ENCODE measurements around the gene USP31. TPM values are rescaled to one million over a fixed set of nuclear protein-coding genes. Genes with fewer than 3 reads are reported as not detected.

USP31 gene
- total RNA-seq, 1 experiment from 2014 or later: 11.3 TPM

DNA sequence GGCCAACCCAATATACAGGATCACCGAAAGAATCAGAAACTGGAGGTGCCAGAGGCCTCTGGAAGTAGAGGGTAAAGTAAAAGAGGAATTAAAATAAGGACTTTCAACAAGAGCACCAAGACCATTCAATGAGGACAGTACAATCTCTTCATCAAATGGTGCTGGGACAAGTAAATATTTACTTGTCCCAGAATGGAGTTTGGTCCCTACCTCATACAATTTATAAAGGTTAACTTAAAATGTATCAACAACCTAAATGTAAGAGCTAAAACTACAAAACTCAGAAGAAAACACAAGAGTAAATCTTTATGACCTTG is 56.5 kb downstream of the USP31 start:
- intact Hi-C loops (cut with micrococcal nuclease; ENCODE audit: unreplicated experiment): no loop called here
- H3K4me3 Mint-ChIP-seq (ENCODE audit: unreplicated experiment): no peak overlapping the region
- ChIA-PET POLR2A (no interaction called here), CTCF (no interaction called here)
- peaks cover 6% of the 10 kb centered on the region for H3K36me3 Mint-ChIP-seq (ENCODE audit: insufficient read depth, unreplicated experiment)
- BruUV-seq (replicated peaks): no TSS peak
- H3K9me3 Mint-ChIP-seq (ENCODE audit: unreplicated experiment): no peaks in the 10 kb centered on the region
- H3K27me3 Mint-ChIP-seq (ENCODE audit: insufficient read depth, unreplicated experiment): no peaks in the 10 kb centered on the region
- Histone ChIP-seq H3K9me3 (no peaks in the 10 kb centered on the region), H3K4me1 (no peaks in the 10 kb centered on the region), H3K27me3 (replicated peaks; ENCODE audit: control insufficient read depth, insufficient read depth, low read length) (no peaks in the 10 kb centered on the region), H3K36me3 (ENCODE audit: control insufficient read depth, insufficient read depth, low read length) (no peaks in the 10 kb centered on the region), H3K4me3 (ENCODE audit: low read depth, low read length) (no peak overlapping the region)
- DNase-seq: no peak
- H3K4me1 Mint-ChIP-seq (ENCODE audit: low read depth, unreplicated experiment): no peaks in the 10 kb centered on the region
- TF ChIP-seq CTCF (IDR thresholded peaks at IDR 0.05; ENCODE audit: insufficient read depth in 1 of 2, low read depth in 1 of 2, low read length in 1 of 2, severe bottlenecking in 1 of 2, unreplicated experiment in 1 of 2): no peak
- H3K27ac Mint-ChIP-seq (ENCODE audit: unreplicated experiment): no peak overlapping the region

GRCh38 chr16:23092072-23092800 is 57.0 kb downstream of the USP31 start:
- Histone ChIP-seq H3K4me3 (ENCODE audit: low read depth, low read length) (no peak overlapping the region), H3K27me3 (replicated peaks; ENCODE audit: control insufficient read depth, insufficient read depth, low read length) (no peaks in the 10 kb centered on the region), H3K9me3 (no peaks in the 10 kb centered on the region), H3K36me3 (ENCODE audit: control insufficient read depth, insufficient read depth, low read length) (no peaks in the 10 kb centered on the region), H3K4me1 (no peaks in the 10 kb centered on the region)
- Mint-ChIP-seq H3K9me3 (ENCODE audit: unreplicated experiment) (no peaks in the 10 kb centered on the region), H3K27me3 (ENCODE audit: insufficient read depth, unreplicated experiment) (no peaks in the 10 kb centered on the region), H3K36me3 (ENCODE audit: insufficient read depth, unreplicated experiment) (peaks cover 6% of the 10 kb centered on the region), H3K4me3 (ENCODE audit: unreplicated experiment) (no peak overlapping the region), H3K4me1 (ENCODE audit: low read depth, unreplicated experiment) (no peaks in the 10 kb centered on the region), H3K27ac (ENCODE audit: unreplicated experiment) (no peak overlapping the region)
- no TSS peak for BruUV-seq (replicated peaks)
- no peak for DNase-seq
- intact Hi-C loops (cut with micrococcal nuclease; ENCODE audit: unreplicated experiment): no loop called here
- ChIA-PET POLR2A (no interaction called here), CTCF (no interaction called here)
- TF ChIP-seq CTCF (IDR thresholded peaks at IDR 0.05; ENCODE audit: insufficient read depth in 1 of 2, low read depth in 1 of 2, low read length in 1 of 2, severe bottlenecking in 1 of 2, unreplicated experiment in 1 of 2): no peak

DNA sequence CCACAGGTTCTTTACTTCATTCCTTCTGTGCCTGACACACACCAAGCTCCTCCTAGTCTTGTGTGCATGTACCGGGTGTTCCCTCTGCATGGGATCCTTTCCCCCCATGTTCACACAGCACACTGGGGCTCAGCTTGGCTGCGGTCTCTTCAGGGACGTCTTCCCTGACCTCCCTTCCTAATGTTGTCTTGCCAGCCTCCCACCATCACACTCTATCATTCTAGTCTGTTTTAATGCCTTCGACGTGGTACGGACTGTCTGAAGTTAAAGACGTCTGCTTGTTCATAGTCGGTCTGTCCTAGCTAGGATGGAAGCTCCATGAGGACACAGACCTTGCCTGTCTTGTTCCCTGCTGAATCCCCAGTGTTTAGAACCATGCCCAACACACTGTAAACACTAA is 60.1 kb downstream of the USP31 start:
- no TSS peak for BruUV-seq (replicated peaks)
- Histone ChIP-seq H3K4me3 (ENCODE audit: low read depth, low read length) (no peak overlapping the region), H3K4me1 (no peaks in the 10 kb centered on the region), H3K36me3 (ENCODE audit: control insufficient read depth, insufficient read depth, low read length) (no peaks in the 10 kb centered on the region), H3K9me3 (no peaks in the 10 kb centered on the region), H3K27me3 (replicated peaks; ENCODE audit: control insufficient read depth, insufficient read depth, low read length) (no peaks in the 10 kb centered on the region)
- intact Hi-C loops (cut with micrococcal nuclease; ENCODE audit: unreplicated experiment): no loop called here
- DNase-seq: no peak
- no peak overlapping the region for H3K27ac Mint-ChIP-seq (ENCODE audit: unreplicated experiment)
- no peak for TF ChIP-seq CTCF (IDR thresholded peaks at IDR 0.05; ENCODE audit: insufficient read depth in 1 of 2, low read depth in 1 of 2, low read length in 1 of 2, severe bottlenecking in 1 of 2, unreplicated experiment in 1 of 2)
- CTCF ChIA-PET: no interaction called here
- POLR2A ChIA-PET: no interaction called here
- H3K4me3 Mint-ChIP-seq (ENCODE audit: unreplicated experiment): no peak overlapping the region
- H3K4me1 Mint-ChIP-seq (ENCODE audit: low read depth, unreplicated experiment): no peaks in the 10 kb centered on the region
- H3K36me3 Mint-ChIP-seq (ENCODE audit: insufficient read depth, unreplicated experiment): peaks cover 16% of the 10 kb centered on the region
- H3K9me3 Mint-ChIP-seq (ENCODE audit: unreplicated experiment): no peaks in the 10 kb centered on the region
- no peaks in the 10 kb centered on the region for H3K27me3 Mint-ChIP-seq (ENCODE audit: insufficient read depth, unreplicated experiment)
